GM19099 (cell line): ENCODE data around the gene INCENP.

Source experiments
- POLR2A ChIP-seq: IDR thresholded peaks from 3 replicates; pipeline ENCODE4 v1.6.1; 2011; ENCODE audit warnings: low read depth; ENCODE audit not compliant: insufficient read length; ENCODE audit errors: extremely low read depth

INCENP gene

GRCh38 chr11:62132191-62132590, 8.4 kb downstream of the INCENP start:
- no peak for TF ChIP-seq POLR2A

GRCh38 chr11:62132689-62133293, 9.0 kb downstream of the INCENP start:
- TF ChIP-seq POLR2A: no peak

- no peak for TF ChIP-seq POLR2A
Observed at GRCh38 chr11:62133328-62134065, 9.7 kb downstream of the INCENP start.

- no peak for TF ChIP-seq POLR2A
Observed at GRCh38 chr11:62137276-62137861, 13.6 kb downstream of the INCENP start.

GRCh38 chr11:62137881-62138629, 14.2 kb downstream of the INCENP start:
- TF ChIP-seq POLR2A: no peak

GRCh38 chr11:62138630-62139425, 15.0 kb downstream of the INCENP start:
- TF ChIP-seq POLR2A: no peak

GRCh38 chr11:62139526-62140303, 15.9 kb downstream of the INCENP start:
- no peak for TF ChIP-seq POLR2A

GRCh38 chr11:62140304-62141110, 16.7 kb downstream of the INCENP start:
- TF ChIP-seq POLR2A: no peak

- no peak for TF ChIP-seq POLR2A
Observed at GRCh38 chr11:62141111-62142042, 17.6 kb downstream of the INCENP start.

GRCh38 chr11:62142043-62142375, 18.2 kb downstream of the INCENP start:
- TF ChIP-seq POLR2A: no peak

GRCh38 chr11:62142921-62143320, 19.1 kb downstream of the INCENP start:
- TF ChIP-seq POLR2A: no peak

- no peak for TF ChIP-seq POLR2A
Observed at GRCh38 chr11:62143727-62144126, 19.9 kb downstream of the INCENP start.
